Measurements from ENCODE around the gene MAST1.
"Not testable (repeated sequence)": the region's sequence is repeated elsewhere in the genome, so short reads cannot be mapped to it uniquely, and the experiment has no call there.

The MAST1 gene

GRCh38 chr19:12801466-12802266, 36.6 kb upstream of the MAST1 start, which contains the start of the genes PRDX2 and THSD8:
TSS of gene PRDX2 (minus strand) at chr19:12801800. CDS start at chr19:12801261, 539 bp downstream.
TSS of gene THSD8 (plus strand) at chr19:12802069. CDS start at chr19:12802072, 3 bp downstream.
- DNase-seq (ENCODE audit: low spot score), result peak; percentile 83
- TF ChIP-seq CTCF (IDR thresholded peaks at IDR 0.05; ENCODE audit: borderline replicate concordance, control extremely low read depth, extremely low read depth, insufficient read depth, missing control alignments), result no peak

GRCh38 chr19:12802267-12803106, 35.8 kb upstream of the MAST1 start:
- no peak for DNase-seq (ENCODE audit: low spot score)
- in situ Hi-C loops (cut with MboI; ENCODE audit: low sequenced_read_pairs, unreplicated experiment), result no loop called here
- no peak for TF ChIP-seq CTCF (IDR thresholded peaks at IDR 0.05; ENCODE audit: borderline replicate concordance, control extremely low read depth, extremely low read depth, insufficient read depth, missing control alignments)

More at GRCh38 chr19:12801466-12802266, 36.6 kb upstream of the MAST1 start, which contains the start of the genes PRDX2 and THSD8:
- in situ Hi-C loops (cut with MboI; ENCODE audit: low sequenced_read_pairs, unreplicated experiment), result no loop called here

GRCh38 chr19:12804051-12804450, 34.3 kb upstream of the MAST1 start:
- TF ChIP-seq CTCF (IDR thresholded peaks at IDR 0.05; ENCODE audit: borderline replicate concordance, control extremely low read depth, extremely low read depth, insufficient read depth, missing control alignments), result no peak
- in situ Hi-C loops (cut with MboI; ENCODE audit: low sequenced_read_pairs, unreplicated experiment), result no loop called here

GRCh38 chr19:12806242-12807081, 31.9 kb upstream of the MAST1 start, which contains the start of gene RNASEH2A:
TSS of gene RNASEH2A (plus strand) at chr19:12806584. CDS start at chr19:12806674, 90 bp downstream.
- no peak for TF ChIP-seq CTCF (IDR thresholded peaks at IDR 0.05; ENCODE audit: borderline replicate concordance, control extremely low read depth, extremely low read depth, insufficient read depth, missing control alignments)
- DNase-seq (ENCODE audit: low spot score), result peak; percentile 99
- in situ Hi-C loops (cut with MboI; ENCODE audit: low sequenced_read_pairs, unreplicated experiment), result no loop called here

More at GRCh38 chr19:12804051-12804450, 34.3 kb upstream of the MAST1 start:
- no peak for DNase-seq (ENCODE audit: low spot score)

- in situ Hi-C loops (cut with MboI; ENCODE audit: low sequenced_read_pairs, unreplicated experiment), result no loop called here
- DNase-seq (ENCODE audit: low spot score), result no peak
- TF ChIP-seq CTCF (IDR thresholded peaks at IDR 0.05; ENCODE audit: borderline replicate concordance, control extremely low read depth, extremely low read depth, insufficient read depth, missing control alignments), result no peak
Measured at GRCh38 chr19:12815088-12815487, 23.2 kb upstream of the MAST1 start.

GRCh38 chr19:12817188-12817587, 21.1 kb upstream of the MAST1 start:
- DNase-seq (ENCODE audit: low spot score); in situ Hi-C loops (cut with MboI; ENCODE audit: low sequenced_read_pairs, unreplicated experiment): not testable (repeated sequence)

- in situ Hi-C loops (cut with MboI; ENCODE audit: low sequenced_read_pairs, unreplicated experiment); DNase-seq (ENCODE audit: low spot score): not testable (repeated sequence)
Measured at GRCh38 chr19:12817810-12818209, 20.5 kb upstream of the MAST1 start.

All from GM13976 (cell line).